Neuron (in vitro differentiated cells): ENCODE data around the gene FBXL13.
"Not testable (repeated sequence)": the region's sequence is repeated elsewhere in the genome, so short reads cannot be mapped to it uniquely, and the experiment has no call there.

ENCODE experiments used
- H2AFZ ChIP-seq: one replicate; pipeline ENCODE4 v1.6.1; 2013; ENCODE audit warnings: low read depth, mild to moderate bottlenecking, inconsistent platforms, low read length, moderate library complexity
- H3K27me3 ChIP-seq: one replicate; pipeline ENCODE4 v1.6.1; 2013; ENCODE audit warnings: low read length; ENCODE audit not compliant: insufficient read depth
- H3K36me3 ChIP-seq: one replicate; pipeline ENCODE4 v1.6.1; 2013; ENCODE audit warnings: low read length; ENCODE audit not compliant: insufficient read depth
- H3K4me1 ChIP-seq: one replicate; pipeline ENCODE4 v1.6.1; 2013; ENCODE audit warnings: low read length; ENCODE audit not compliant: insufficient read depth
- H3K4me3 ChIP-seq: 2 replicates; pipeline ENCODE4 v1.5.1; 2013; ENCODE audit warnings: mild to moderate bottlenecking, low read length, moderate library complexity
- H3K9me3 ChIP-seq: one replicate; pipeline ENCODE4 v1.6.1; 2013; ENCODE audit warnings: low read length

Gene FBXL13

GRCh38 chr7:103037476-103037822 is 37.1 kb downstream of the FBXL13 start:
- Histone ChIP-seq H3K4me3 (no peak overlapping the region), H3K9me3 (no peaks in the 10 kb centered on the region), H3K4me1 (peaks cover 4% of the 10 kb centered on the region), H3K36me3 (no peaks in the 10 kb centered on the region), H2AFZ (no peak overlapping the region), H3K27me3 (no peaks in the 10 kb centered on the region)

- not testable (repeated sequence) for H3K4me3 ChIP-seq, H2AFZ ChIP-seq, H3K4me1 ChIP-seq, H3K27me3 ChIP-seq, H3K9me3 ChIP-seq, H3K36me3 ChIP-seq
These were observed 40.3 kb downstream of the FBXL13 start for GRCh38 chr7:103034318-103034717.

DNA sequence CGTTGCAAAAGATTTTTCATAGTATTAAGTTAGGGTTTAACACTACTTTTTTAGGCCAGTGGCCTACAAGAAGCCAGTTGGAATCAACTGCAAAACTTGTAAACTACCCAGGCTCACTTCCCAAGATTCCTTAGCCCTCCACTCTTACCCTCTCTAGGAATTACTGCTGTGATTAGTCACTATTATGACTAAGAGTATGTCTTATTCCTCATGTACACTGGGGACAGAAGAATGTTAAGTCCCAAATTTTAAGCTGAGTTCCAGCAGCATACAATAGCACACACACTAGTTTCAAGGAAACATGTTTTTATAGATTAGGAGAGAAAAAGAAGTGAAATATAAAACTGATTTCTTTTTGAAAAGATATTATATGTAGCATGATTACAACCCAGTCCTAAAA is 42.8 kb downstream of the FBXL13 start:
- no peak overlapping the region for H2AFZ ChIP-seq
- no peaks in the 10 kb centered on the region for H3K27me3 ChIP-seq
- no peak overlapping the region for H3K4me3 ChIP-seq
- no peaks in the 10 kb centered on the region for H3K4me1 ChIP-seq
- H3K36me3 ChIP-seq, result no peaks in the 10 kb centered on the region
- H3K9me3 ChIP-seq, result no peaks in the 10 kb centered on the region

DNA sequence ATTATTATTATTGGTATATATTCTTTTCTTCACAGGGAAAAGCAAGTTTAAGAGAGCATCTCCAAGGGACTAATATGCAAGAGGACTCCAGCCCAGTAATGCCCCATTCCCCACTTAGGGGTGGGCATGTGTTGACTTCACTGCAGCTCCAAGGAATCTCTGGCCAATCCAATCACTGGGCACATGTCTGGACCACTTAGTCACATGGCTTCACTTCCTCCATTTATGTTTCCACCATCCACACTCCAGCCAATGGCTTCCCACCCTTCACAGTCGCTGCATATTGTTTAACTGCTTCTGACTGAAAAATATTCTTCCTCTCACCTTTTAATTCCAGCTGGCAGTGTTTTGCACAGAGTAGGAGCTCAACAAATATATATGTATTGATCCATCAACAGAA is 43.6 kb downstream of the FBXL13 start:
- no peaks in the 10 kb centered on the region for H3K4me1 ChIP-seq
- no peak overlapping the region for H2AFZ ChIP-seq
- no peaks in the 10 kb centered on the region for H3K9me3 ChIP-seq
- H3K36me3 ChIP-seq, result no peaks in the 10 kb centered on the region
- H3K27me3 ChIP-seq, result no peaks in the 10 kb centered on the region
- no peak overlapping the region for H3K4me3 ChIP-seq

- Histone ChIP-seq H3K4me3 (no peak overlapping the region), H3K4me1 (no peaks in the 10 kb centered on the region), H3K27me3 (no peaks in the 10 kb centered on the region), H3K36me3 (no peaks in the 10 kb centered on the region), H2AFZ (no peak overlapping the region), H3K9me3 (no peaks in the 10 kb centered on the region)
These were observed 49.3 kb downstream of the FBXL13 start for GRCh38 chr7:103025341-103025740.

- H3K4me3 ChIP-seq, result not testable (repeated sequence)
These were observed 51.0 kb downstream of the FBXL13 start for GRCh38 chr7:103023578-103023977.

DNA sequence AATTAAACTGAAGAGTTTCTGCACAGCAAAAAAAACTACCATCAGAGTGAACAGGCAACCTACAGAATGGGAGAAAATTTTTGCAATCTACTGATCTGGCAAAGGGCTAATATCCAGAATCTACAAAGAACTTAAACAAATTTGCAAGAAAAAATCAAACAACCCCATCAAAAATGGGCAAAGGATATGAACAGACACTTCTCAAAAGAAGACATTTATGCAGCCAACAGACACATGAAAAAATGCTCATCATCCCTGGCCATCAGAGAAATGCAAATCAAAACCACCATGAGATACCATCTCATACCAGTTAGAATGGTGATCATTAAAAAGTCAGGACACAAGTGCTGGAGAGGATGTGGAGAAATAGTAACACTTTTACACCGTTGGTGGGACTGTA is 53.1 kb downstream of the FBXL13 start:
- not testable (repeated sequence) for H3K36me3 ChIP-seq, H2AFZ ChIP-seq, H3K4me3 ChIP-seq, H3K9me3 ChIP-seq, H3K4me1 ChIP-seq, H3K27me3 ChIP-seq

More at GRCh38 chr7:103023578-103023977, 51.0 kb downstream of the FBXL13 start:
- not testable (repeated sequence) for H3K27me3 ChIP-seq, H2AFZ ChIP-seq, H3K9me3 ChIP-seq, H3K36me3 ChIP-seq, H3K4me1 ChIP-seq

DNA sequence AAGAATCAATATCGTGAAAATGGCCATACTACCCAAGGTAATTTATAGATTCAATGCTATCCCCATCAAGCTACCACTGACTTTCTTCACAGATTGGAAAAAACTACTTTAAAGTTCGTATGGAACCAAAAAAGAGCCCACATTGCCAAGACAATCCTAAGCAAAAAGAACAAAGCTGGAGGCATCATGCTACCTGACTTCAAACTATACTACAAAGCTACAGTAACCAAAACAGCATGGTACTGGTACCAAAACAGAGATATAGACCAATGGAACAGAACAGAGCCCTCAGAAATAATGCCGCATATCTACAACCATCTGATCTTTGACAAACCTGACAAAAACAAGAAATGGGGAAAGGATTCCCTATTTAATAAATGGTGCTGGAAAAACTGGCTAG is 53.7 kb downstream of the FBXL13 start:
- not testable (repeated sequence) for H3K4me1 ChIP-seq, H3K27me3 ChIP-seq, H2AFZ ChIP-seq, H3K36me3 ChIP-seq, H3K9me3 ChIP-seq, H3K4me3 ChIP-seq

- not testable (repeated sequence) for H3K36me3 ChIP-seq, H3K4me3 ChIP-seq
These were observed 56.3 kb downstream of the FBXL13 start for GRCh38 chr7:103018295-103018694.

DNA sequence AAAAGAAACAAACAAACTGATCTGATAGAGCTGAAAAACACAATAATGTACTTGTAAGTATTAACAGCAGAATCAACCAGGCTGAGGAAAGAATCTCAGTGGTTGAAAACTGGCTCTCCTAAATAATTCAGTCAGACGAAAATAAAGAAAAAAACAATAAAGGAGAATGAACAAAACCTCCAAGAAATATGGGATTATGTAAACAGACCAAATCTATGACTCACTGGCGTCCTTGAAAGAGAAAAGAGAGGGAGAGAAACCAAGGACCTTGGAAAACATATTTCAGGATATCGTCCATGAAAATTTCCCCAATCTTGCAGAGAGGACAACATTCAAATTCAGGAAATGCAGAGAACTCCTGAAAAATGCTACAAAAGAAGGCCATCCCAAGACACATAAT is 62.9 kb downstream of the FBXL13 start:
- Histone ChIP-seq H3K4me3 (no peak overlapping the region), H3K9me3 (peaks cover 3% of the 10 kb centered on the region), H3K27me3 (no peaks in the 10 kb centered on the region), H2AFZ (no peak overlapping the region), H3K4me1 (no peaks in the 10 kb centered on the region), H3K36me3 (no peaks in the 10 kb centered on the region)

More at GRCh38 chr7:103018295-103018694, 56.3 kb downstream of the FBXL13 start:
- not testable (repeated sequence) for H3K9me3 ChIP-seq, H3K4me1 ChIP-seq, H2AFZ ChIP-seq, H3K27me3 ChIP-seq

GRCh38 chr7:103010211-103010610 is 64.4 kb downstream of the FBXL13 start:
- H3K4me1 ChIP-seq, result no peaks in the 10 kb centered on the region
- no peaks in the 10 kb centered on the region for H3K36me3 ChIP-seq
- H2AFZ ChIP-seq, result no peak overlapping the region

GRCh38 chr7:103009466-103010185 is 65.0 kb downstream of the FBXL13 start:
- Histone ChIP-seq H3K9me3 (peaks cover under 1% of the 10 kb centered on the region), H3K36me3 (no peaks in the 10 kb centered on the region), H3K4me3 (no peak overlapping the region), H2AFZ (no peak overlapping the region), H3K4me1 (no peaks in the 10 kb centered on the region), H3K27me3 (no peaks in the 10 kb centered on the region)

More at GRCh38 chr7:103010211-103010610, 64.4 kb downstream of the FBXL13 start:
- no peaks in the 10 kb centered on the region for H3K27me3 ChIP-seq
- no peaks in the 10 kb centered on the region for H3K9me3 ChIP-seq
- H3K4me3 ChIP-seq, result no peak overlapping the region

DNA sequence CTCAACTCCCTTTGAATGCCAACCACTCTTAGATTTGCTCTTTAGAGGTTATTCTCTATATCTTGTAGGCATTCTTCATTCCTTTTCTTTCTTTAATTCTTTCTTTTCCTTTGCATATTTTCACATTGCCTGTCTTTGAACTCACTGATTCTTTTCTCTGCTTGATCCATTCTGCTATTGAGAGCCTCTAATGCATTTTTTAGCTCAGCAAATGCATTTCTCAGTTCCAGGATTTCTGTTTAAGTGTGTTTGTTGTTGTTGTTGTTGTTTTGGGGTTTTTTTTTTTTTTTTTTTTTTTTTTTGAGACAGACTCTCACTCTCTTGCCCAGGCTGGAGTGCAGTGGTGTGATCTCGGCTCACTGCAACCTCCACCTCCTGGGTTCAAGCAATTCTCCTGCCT is 71.6 kb downstream of the FBXL13 start:
- Histone ChIP-seq H3K36me3 (no peaks in the 10 kb centered on the region), H3K4me1 (no peaks in the 10 kb centered on the region), H2AFZ (no peak overlapping the region), H3K4me3 (no peak overlapping the region), H3K9me3 (peaks cover 6% of the 10 kb centered on the region), H3K27me3 (no peaks in the 10 kb centered on the region)

DNA sequence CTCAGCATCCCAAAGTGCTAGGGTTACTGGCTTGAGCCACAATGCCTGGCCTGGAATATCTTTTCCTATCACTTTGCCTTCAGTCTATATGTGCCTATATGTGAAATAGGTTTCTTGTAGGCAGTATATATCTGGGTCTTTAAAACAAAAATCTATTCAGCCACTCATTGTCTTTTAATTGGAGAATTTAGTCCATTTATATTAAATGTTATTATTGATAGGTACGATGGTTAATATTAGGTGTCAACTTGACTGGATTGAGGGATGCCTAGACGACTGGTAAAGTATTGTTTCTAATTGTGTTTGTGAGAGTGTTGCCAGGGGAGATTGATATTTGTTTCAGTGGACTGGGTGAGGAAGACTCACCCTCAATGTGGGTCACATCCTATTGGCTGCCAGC is 73.4 kb downstream of the FBXL13 start:
- H3K4me3 ChIP-seq, result no peak overlapping the region
- no peak overlapping the region for H2AFZ ChIP-seq
- H3K4me1 ChIP-seq, result no peaks in the 10 kb centered on the region
- H3K36me3 ChIP-seq, result no peaks in the 10 kb centered on the region
- no peaks in the 10 kb centered on the region for H3K27me3 ChIP-seq
- H3K9me3 ChIP-seq, result peaks cover 6% of the 10 kb centered on the region
